ENCODE results near the gene CXCL1. TPM values are rescaled to one million over a fixed set of nuclear protein-coding genes. Genes with fewer than 3 reads are reported as not detected.

Gene CXCL1
- total RNA-seq, 1 experiment from 2014 or later: 267 TPM

DNA sequence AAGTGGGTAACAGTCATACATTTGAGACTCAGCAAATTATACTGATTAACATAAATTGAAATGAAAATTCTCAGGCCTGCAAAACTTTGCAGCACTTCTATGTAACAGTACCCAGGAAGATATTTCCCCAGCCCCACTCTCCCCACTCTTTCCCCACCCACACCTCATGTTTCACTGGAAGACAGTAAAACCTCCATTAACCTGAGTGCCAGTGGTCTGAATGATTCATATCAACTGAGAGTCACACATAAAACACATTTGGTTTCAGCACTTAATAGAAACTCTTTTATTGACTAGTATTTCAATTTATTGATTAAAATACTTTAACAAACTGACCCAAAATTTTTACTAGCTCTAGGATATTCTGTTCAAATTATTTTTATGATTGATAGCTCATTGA is 25.8 kb upstream of the CXCL1 start:
- no peaks in the 10 kb centered on the region for H3K27me3 ChIP-seq (ENCODE audit: low read length)
- no peaks in the 10 kb centered on the region for H3K36me3 ChIP-seq (ENCODE audit: low read depth, low read length)
- DNase-seq (peak; percentile 69), ATAC-seq (peak; percentile 53)
- intact Hi-C loops (cut with micrococcal nuclease): loop anchor here (5.0 kb wide), 2 partner anchors 116 to 236 kb away; no protein-coding TSS in a partner anchor
- H4K20me1 ChIP-seq (ENCODE audit: low read length): no peaks in the 10 kb centered on the region
- TF ChIP-seq CTCF (conservative IDR thresholded peaks at IDR 0.05; ENCODE audit: low read depth, low read length): no peak
- TF ChIP-seq EZH2 (IDR thresholded peaks at IDR 0.05; ENCODE audit: low read length, unreplicated experiment): no peak
- TF ChIP-seq EZH2phosphoT487 (IDR thresholded peaks at IDR 0.05; ENCODE audit: borderline replicate concordance, low read length): no peak
- H2AFZ ChIP-seq (ENCODE audit: low read length): no peak overlapping the region
- H3K4me3 ChIP-seq (ENCODE audit: low read length): no peak overlapping the region
- ChIA-PET POLR2A (ENCODE audit: unreplicated experiment) (interaction anchor here (0.5 kb wide), 1 partner anchor 180 kb away, joined by 3 read pairs; no protein-coding TSS in a partner anchor), CTCF (interaction anchor here (0.6 to 2.0 kb wide), 3 partner anchors 21 to 1356 kb away, joined by 4 to 10 read pairs (median 5); no protein-coding TSS in a partner anchor)
- H3K27ac ChIP-seq (ENCODE audit: low read length): peak overlapping the region; percentile 85
- BruUV-seq (replicated peaks): no TSS peak
- H3K79me2 ChIP-seq (ENCODE audit: low read length): peaks cover 5% of the 10 kb centered on the region; the same call in 1 of the 2 replicates
- H3K9me2 ChIP-seq (replicated peaks; ENCODE audit: low read length): no peaks in the 10 kb centered on the region
- no peaks in the 10 kb centered on the region for H3K9me3 ChIP-seq (ENCODE audit: low read length)
- peaks cover 6% of the 10 kb centered on the region for H3F3A ChIP-seq (ENCODE audit: low read length, unreplicated experiment)
- H3K4me2 ChIP-seq (ENCODE audit: low read length): peak overlapping the region; percentile 62
- peaks cover 63% of the 10 kb centered on the region for H3K4me1 ChIP-seq (ENCODE audit: insufficient read depth, low read length)
- peak overlapping the region; percentile 46 for H3K9ac ChIP-seq (ENCODE audit: low read length)

- H3K9me3 ChIP-seq (ENCODE audit: low read length): no peaks in the 10 kb centered on the region
- ATAC-seq (peak; percentile 82), DNase-seq (peak; percentile 95)
- POLR2A ChIA-PET (ENCODE audit: unreplicated experiment): no interaction called here
- H3K79me2 ChIP-seq (ENCODE audit: low read length): no peaks in the 10 kb centered on the region
- no peaks in the 10 kb centered on the region for H3K27me3 ChIP-seq (ENCODE audit: low read length)
- H3K9ac ChIP-seq (ENCODE audit: low read length): peak overlapping the region; percentile 46; the same call in 1 of the 2 replicates
- BruUV-seq (replicated peaks): no TSS peak
- peak overlapping the region; percentile 85 for H3K27ac ChIP-seq (ENCODE audit: low read length)
- peak overlapping the region; percentile 62 for H3K4me2 ChIP-seq (ENCODE audit: low read length)
- no peak for TF ChIP-seq EZH2phosphoT487 (IDR thresholded peaks at IDR 0.05; ENCODE audit: borderline replicate concordance, low read length)
- no peak for TF ChIP-seq CTCF (conservative IDR thresholded peaks at IDR 0.05; ENCODE audit: low read depth, low read length)
- TF ChIP-seq EZH2 (IDR thresholded peaks at IDR 0.05; ENCODE audit: low read length, unreplicated experiment): no peak
- H2AFZ ChIP-seq (ENCODE audit: low read length): no peak overlapping the region
- H3K9me2 ChIP-seq (replicated peaks; ENCODE audit: low read length): no peaks in the 10 kb centered on the region
- CTCF ChIA-PET: interaction anchor here (2.0 kb wide), 1 partner anchor 20 kb away, joined by 10 read pairs; no protein-coding TSS in a partner anchor
- intact Hi-C loops (cut with micrococcal nuclease): loop anchor here (2.0 to 5.0 kb wide), 4 partner anchors 14 to 237 kb away; no protein-coding TSS in a partner anchor
- H4K20me1 ChIP-seq (ENCODE audit: low read length): no peaks in the 10 kb centered on the region
- peaks cover 6% of the 10 kb centered on the region for H3F3A ChIP-seq (ENCODE audit: low read length, unreplicated experiment)
- peak overlapping the region; percentile 24 for H3K4me3 ChIP-seq (ENCODE audit: low read length)
- peaks cover 53% of the 10 kb centered on the region for H3K4me1 ChIP-seq (ENCODE audit: insufficient read depth, low read length)
- H3K36me3 ChIP-seq (ENCODE audit: low read depth, low read length): no peaks in the 10 kb centered on the region
Measured at GRCh38 chr4:73844345-73844744, 24.8 kb upstream of the CXCL1 start.

DNA sequence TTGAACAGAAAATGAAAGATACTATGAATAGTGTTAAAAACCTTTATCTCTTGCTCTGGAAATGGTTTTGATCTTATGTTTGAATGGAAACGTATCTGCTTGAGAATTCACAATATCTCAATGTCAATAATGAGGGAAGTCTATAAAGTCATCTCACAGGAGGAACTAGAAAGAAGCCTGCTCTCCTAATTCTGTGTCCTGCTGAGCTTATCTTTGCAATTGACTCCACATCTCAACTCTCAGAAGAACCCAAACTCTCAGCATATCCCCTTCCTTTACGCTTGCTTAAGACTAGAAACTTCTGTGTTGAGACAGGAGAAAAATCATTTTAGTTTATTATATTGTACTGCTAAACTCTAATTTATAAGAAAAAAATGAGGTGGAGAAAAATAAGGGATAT is 24.4 kb upstream of the CXCL1 start:
- ChIA-PET CTCF (interaction anchor here (2.0 kb wide), 1 partner anchor 20 kb away, joined by 10 read pairs; no protein-coding TSS in a partner anchor), POLR2A (ENCODE audit: unreplicated experiment) (no interaction called here)
- Histone ChIP-seq H3K79me2 (ENCODE audit: low read length) (no peaks in the 10 kb centered on the region), H3K27me3 (ENCODE audit: low read length) (no peaks in the 10 kb centered on the region), H3K9me3 (ENCODE audit: low read length) (no peaks in the 10 kb centered on the region), H3K9me2 (replicated peaks; ENCODE audit: low read length) (no peaks in the 10 kb centered on the region), H3K4me2 (ENCODE audit: low read length) (peak overlapping the region; percentile 62), H3K4me1 (ENCODE audit: insufficient read depth, low read length) (peaks cover 49% of the 10 kb centered on the region), H3K9ac (ENCODE audit: low read length) (peak overlapping the region; percentile 5; the same call in 1 of the 2 replicates), H3K4me3 (ENCODE audit: low read length) (peak overlapping the region; percentile 24), H4K20me1 (ENCODE audit: low read length) (no peaks in the 10 kb centered on the region), H3K36me3 (ENCODE audit: low read depth, low read length) (no peaks in the 10 kb centered on the region), H3F3A (ENCODE audit: low read length, unreplicated experiment) (peaks cover 6% of the 10 kb centered on the region), H3K27ac (ENCODE audit: low read length) (peak overlapping the region; percentile 85), H2AFZ (ENCODE audit: low read length) (no peak overlapping the region)
- no peak for DNase-seq
- intact Hi-C loops (cut with micrococcal nuclease): loop anchor here (2.0 to 5.0 kb wide), 4 partner anchors 14 to 238 kb away; no protein-coding TSS in a partner anchor
- TF ChIP-seq EZH2 (IDR thresholded peaks at IDR 0.05; ENCODE audit: low read length, unreplicated experiment) (no peak), CTCF (conservative IDR thresholded peaks at IDR 0.05; ENCODE audit: low read depth, low read length) (no peak), EZH2phosphoT487 (IDR thresholded peaks at IDR 0.05; ENCODE audit: borderline replicate concordance, low read length) (no peak)
- ATAC-seq: peak; percentile 5; the same call in 1 of the 2 replicates
- no TSS peak for BruUV-seq (replicated peaks)
